Measurements from ENCODE around the gene EIPR1. TPM values are rescaled to one million over a fixed set of nuclear protein-coding genes. Genes with fewer than 3 reads are reported as not detected.

EIPR1 gene
- total and polyA plus RNA-seq, 2 of the 13 experiments (the other 11 are each of a cell fraction or from before 2014, with no cell fraction given): 70.0 to 96.3 TPM

GRCh38 chr2:3379647-3380534 lies 2.3 kb upstream of the EIPR1 start, which contains the start of gene TRAPPC12 (continued):
- TF ChIP-seq UBTF (CRISPR knock-in tag; IDR thresholded peaks at IDR 0.05) (peak; percentile 99), ZNF572 (CRISPR knock-in tag; IDR thresholded peaks at IDR 0.05) (peak; percentile 99), HDAC6 (IDR thresholded peaks at IDR 0.05; ENCODE audit: low read depth, low read length) (no peak), SRY (CRISPR knock-in tag; IDR thresholded peaks at IDR 0.05) (peak; percentile 99), ZBTB20 (CRISPR knock-in tag; IDR thresholded peaks at IDR 0.05; ENCODE audit: borderline replicate concordance, low read depth) (peak; percentile 87), ZNF619 (CRISPR knock-in tag; IDR thresholded peaks at IDR 0.05) (peak; percentile 100), GLI4 (CRISPR knock-in tag; IDR thresholded peaks at IDR 0.05; ENCODE audit: borderline replicate concordance) (peak; percentile 91; the same call in 1 of the 2 replicates), HNRNPK (IDR thresholded peaks at IDR 0.05; ENCODE audit: low read depth, low read length, poor library complexity, severe bottlenecking) (peak; percentile 23), EED (CRISPR knock-in tag; IDR thresholded peaks at IDR 0.05) (peak; percentile 95), ZNF335 (CRISPR knock-in tag; IDR thresholded peaks at IDR 0.05) (peak; percentile 93; the same call in 1 of the 2 replicates), BATF2 (CRISPR knock-in tag; IDR thresholded peaks at IDR 0.05) (no peak; the same call in none of the 2 replicates), GLMP (CRISPR knock-in tag; IDR thresholded peaks at IDR 0.05; ENCODE audit: borderline replicate concordance) (no peak), HMGA1 (CRISPR knock-in tag; conservative IDR thresholded peaks at IDR 0.05) (no peak), ZNF629 (CRISPR knock-in tag; conservative IDR thresholded peaks at IDR 0.05) (no peak), NKX3-1 (CRISPR knock-in tag; IDR thresholded peaks at IDR 0.05) (peak; percentile 42; the same call in 1 of the 2 replicates), GABPA (IDR thresholded peaks at IDR 0.05; ENCODE audit: low read depth, low read length) (peak; percentile 93), GABPA (CRISPR knock-in tag; IDR thresholded peaks at IDR 0.05; ENCODE audit: low read depth) (peak; percentile 100), SKIL (CRISPR knock-in tag; IDR thresholded peaks at IDR 0.05; ENCODE audit: borderline replicate concordance) (peak; percentile 44), MEF2D (CRISPR knock-in tag; IDR thresholded peaks at IDR 0.05) (peak; percentile 96), ZNF598 (CRISPR knock-in tag; IDR thresholded peaks at IDR 0.05; ENCODE audit: borderline replicate concordance) (peak; percentile 100)

Data from HepG2 (cell line).